ENCODE data around the gene AP3S2. TPM values are rescaled to one million over a fixed set of nuclear protein-coding genes. Genes with fewer than 3 reads are reported as not detected.

Gene AP3S2
- total and polyA plus RNA-seq, 2 of the 13 experiments (the other 11 are each of a cell fraction or from before 2014, with no cell fraction given): 17.6 to 44.4 TPM

- no peak for TF ChIP-seq RNF219 (CRISPR knock-in tag; IDR thresholded peaks at IDR 0.05)
- TF ChIP-seq ZNF382 (CRISPR knock-in tag; IDR thresholded peaks at IDR 0.05; ENCODE audit: borderline replicate concordance): no peak
- no peak for TF ChIP-seq ZBTB44 (CRISPR knock-in tag; IDR thresholded peaks at IDR 0.05)
- TF ChIP-seq ZSCAN25 (CRISPR knock-in tag; IDR thresholded peaks at IDR 0.05): no peak
- TF ChIP-seq KDM2A (CRISPR knock-in tag; IDR thresholded peaks at IDR 0.05; ENCODE audit: borderline replicate concordance, low read depth): 0 out of 2 replicates have a peak, but pooled peaks have one; percentile 17
- TF ChIP-seq HOMEZ (CRISPR knock-in tag; IDR thresholded peaks at IDR 0.05; ENCODE audit: low read depth): no peak
- TF ChIP-seq SMAD1 (CRISPR knock-in tag; IDR thresholded peaks at IDR 0.05; ENCODE audit: borderline replicate concordance, low read depth): no peak
- no peak for TF ChIP-seq ZNF746 (CRISPR knock-in tag; IDR thresholded peaks at IDR 0.05)
- TF ChIP-seq HOXA7 (CRISPR knock-in tag; IDR thresholded peaks at IDR 0.05): no peak
- TF ChIP-seq ZBTB33 (CRISPR knock-in tag; IDR thresholded peaks at IDR 0.05): 0 out of 2 replicates have a peak, but pooled peaks have one; percentile 22
- no peak for TF ChIP-seq ZNF691 (CRISPR knock-in tag; IDR thresholded peaks at IDR 0.05; ENCODE audit: borderline replicate concordance, low read depth)
- TF ChIP-seq RELA (CRISPR knock-in tag; IDR thresholded peaks at IDR 0.05): no peak
- TF ChIP-seq SKI (IDR thresholded peaks at IDR 0.05; ENCODE audit: partially characterized antibody): peak; percentile 82
- TF ChIP-seq GPN1 (CRISPR knock-in tag; IDR thresholded peaks at IDR 0.05; ENCODE audit: borderline replicate concordance): no peak
- TF ChIP-seq ZNF274 (CRISPR knock-in tag; IDR thresholded peaks at IDR 0.05): no peak
- peak; percentile 30; the same call in 1 of the 2 replicates for TF ChIP-seq HOXA3 (CRISPR knock-in tag; IDR thresholded peaks at IDR 0.05)
- TF ChIP-seq MEIS2 (CRISPR knock-in tag; IDR thresholded peaks at IDR 0.05): no peak
- no peak for TF ChIP-seq ZSCAN29 (CRISPR knock-in tag; conservative IDR thresholded peaks at IDR 0.05)
- TF ChIP-seq TAF15 (IDR thresholded peaks at IDR 0.05; ENCODE audit: low read depth, low read length, poor library complexity, severe bottlenecking): no peak
- TF ChIP-seq MTA1 (CRISPR knock-in tag; IDR thresholded peaks at IDR 0.05; ENCODE audit: borderline replicate concordance): no peak
- no peak for TF ChIP-seq PHB2 (IDR thresholded peaks at IDR 0.05; ENCODE audit: partially characterized antibody)
- TF ChIP-seq STAT5B (CRISPR knock-in tag; IDR thresholded peaks at IDR 0.05): no peak
Measured at GRCh38 chr15:89781891-89782618, 111.7 kb downstream of the AP3S2 start (continued).

Data from HepG2 (cell line).